Neural progenitor cell (in vitro differentiated cells): ENCODE data around the gene FAM193A.
"Not testable (repeated sequence)": the region's sequence is repeated elsewhere in the genome, so short reads cannot be mapped to it uniquely, and the experiment has no call there.

Experiments
- EZH2 ChIP-seq: fragments of 200-600 bp; sonication (generic); IDR thresholded peaks from 2 replicates; pipeline ENCODE4 v1.6.1; 2017; ENCODE audit warnings: antibody characterized with exemption, mild to moderate bottlenecking, moderate library complexity
- EZH2phosphoT487 ChIP-seq: fragments of 200-600 bp; sonication (generic); IDR thresholded peaks from 2 replicates; pipeline ENCODE4 v1.6.1; 2017; ENCODE audit warnings: antibody characterized with exemption
- TF ChIP-seq, protein P1 (sequence below): fragments of 200-600 bp; sonication (generic); IDR thresholded peaks from 2 replicates; pipeline ENCODE4 v1.5.1; 2017; ENCODE audit warnings: antibody characterized with exemption, mild to moderate bottlenecking

GRCh38 chr4:2546961-2547691, 10.7 kb downstream of the FAM193A start:
- TF ChIP-seq, protein P1, sequence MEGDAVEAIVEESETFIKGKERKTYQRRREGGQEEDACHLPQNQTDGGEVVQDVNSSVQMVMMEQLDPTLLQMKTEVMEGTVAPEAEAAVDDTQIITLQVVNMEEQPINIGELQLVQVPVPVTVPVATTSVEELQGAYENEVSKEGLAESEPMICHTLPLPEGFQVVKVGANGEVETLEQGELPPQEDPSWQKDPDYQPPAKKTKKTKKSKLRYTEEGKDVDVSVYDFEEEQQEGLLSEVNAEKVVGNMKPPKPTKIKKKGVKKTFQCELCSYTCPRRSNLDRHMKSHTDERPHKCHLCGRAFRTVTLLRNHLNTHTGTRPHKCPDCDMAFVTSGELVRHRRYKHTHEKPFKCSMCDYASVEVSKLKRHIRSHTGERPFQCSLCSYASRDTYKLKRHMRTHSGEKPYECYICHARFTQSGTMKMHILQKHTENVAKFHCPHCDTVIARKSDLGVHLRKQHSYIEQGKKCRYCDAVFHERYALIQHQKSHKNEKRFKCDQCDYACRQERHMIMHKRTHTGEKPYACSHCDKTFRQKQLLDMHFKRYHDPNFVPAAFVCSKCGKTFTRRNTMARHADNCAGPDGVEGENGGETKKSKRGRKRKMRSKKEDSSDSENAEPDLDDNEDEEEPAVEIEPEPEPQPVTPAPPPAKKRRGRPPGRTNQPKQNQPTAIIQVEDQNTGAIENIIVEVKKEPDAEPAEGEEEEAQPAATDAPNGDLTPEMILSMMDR = not testable (repeated sequence)
- not testable (repeated sequence) for TF ChIP-seq EZH2, EZH2phosphoT487
